ENCODE measurements around the gene EGFR.

Gene EGFR

DNA sequence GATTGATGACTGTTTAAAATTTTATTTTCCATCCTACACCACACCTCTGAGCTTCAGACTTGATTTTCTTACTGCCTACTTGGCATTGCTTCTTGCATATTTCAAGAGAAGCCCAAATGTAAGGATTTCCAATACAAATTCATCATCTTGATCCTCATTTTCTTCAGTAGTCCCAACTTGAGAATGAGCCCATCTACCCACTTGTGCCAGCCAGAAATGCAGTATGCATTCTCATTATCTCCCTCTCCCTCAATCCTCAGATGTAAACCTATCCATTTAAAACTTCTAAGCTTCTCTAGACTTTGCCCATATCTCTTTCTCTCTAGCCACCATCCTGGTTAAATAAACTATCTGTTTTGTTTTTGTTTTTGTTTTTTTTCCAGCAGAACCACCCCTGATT lies 22.4 kb upstream of the EGFR start:
- TF ChIP-seq CTCF (IDR thresholded peaks at IDR 0.05) = no peak
- Histone ChIP-seq H3K4me1 (no peaks in the 10 kb centered on the region), H3K27ac (no peak overlapping the region), H3K4me3 (no peak overlapping the region), H3K27me3 (no peaks in the 10 kb centered on the region), H3K9me3 (no peaks in the 10 kb centered on the region), H3K36me3 (no peaks in the 10 kb centered on the region)
- intact Hi-C loops (cut with DNase I; ENCODE audit: low total_unique reads) = no loop called here
- no peak for DNase-seq

DNA sequence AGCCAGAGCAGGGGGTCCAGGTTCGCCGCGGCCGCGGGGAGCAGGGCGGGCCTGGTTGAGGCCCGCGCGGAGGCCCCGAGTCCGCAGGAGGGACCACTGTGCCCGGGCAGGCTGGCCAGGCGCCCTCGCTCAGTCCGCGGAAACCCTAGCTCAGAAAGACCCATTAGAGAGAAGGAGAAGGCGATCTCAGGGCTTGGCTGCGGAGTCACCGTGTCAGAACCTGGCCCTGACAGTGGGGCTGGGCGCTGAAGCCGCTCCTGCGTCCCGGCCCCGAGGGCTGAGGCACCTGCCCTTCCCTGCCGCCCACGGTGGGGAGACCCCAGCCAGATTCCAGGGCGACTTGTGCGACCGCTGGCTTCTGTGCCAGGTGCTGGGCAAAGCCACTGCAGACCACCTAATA lies 14.2 kb upstream of the EGFR start:
- Histone ChIP-seq H3K36me3 (no peaks in the 10 kb centered on the region), H3K4me3 (no peak overlapping the region), H3K27me3 (peaks cover 0 to 11% of the 10 kb centered on the region in 2 donors), H3K9me3 (no peaks in the 10 kb centered on the region), H3K27ac (no peak overlapping the region), H3K4me1 (no peaks in the 10 kb centered on the region)
- DNase-seq = no peak
- intact Hi-C loops (cut with DNase I; ENCODE audit: low total_unique reads) = no loop called here
- no peak for TF ChIP-seq CTCF (IDR thresholded peaks at IDR 0.05)

GRCh38 chr7:55005241-55005851 lies 13.5 kb upstream of the EGFR start:
- no peak for TF ChIP-seq CTCF (IDR thresholded peaks at IDR 0.05)
- no peak for DNase-seq
- intact Hi-C loops (cut with DNase I; ENCODE audit: low total_unique reads) = no loop called here
- Histone ChIP-seq H3K9me3 (no peaks in the 10 kb centered on the region), H3K4me3 (no peak overlapping the region), H3K27me3 (peaks cover 0 to 11% of the 10 kb centered on the region in 2 donors), H3K4me1 (no peaks in the 10 kb centered on the region), H3K27ac (no peak overlapping the region), H3K36me3 (no peaks in the 10 kb centered on the region)

GRCh38 chr7:55006499-55006898 lies 12.3 kb upstream of the EGFR start:
- no peak for DNase-seq
- Histone ChIP-seq H3K4me3 (no peak overlapping the region), H3K27me3 (peaks cover 0 to 11% of the 10 kb centered on the region in 2 donors), H3K9me3 (no peaks in the 10 kb centered on the region), H3K27ac (no peak overlapping the region), H3K4me1 (no peaks in the 10 kb centered on the region), H3K36me3 (no peaks in the 10 kb centered on the region)
- TF ChIP-seq CTCF (IDR thresholded peaks at IDR 0.05) = no peak
- intact Hi-C loops (cut with DNase I; ENCODE audit: low total_unique reads) = no loop called here

DNA sequence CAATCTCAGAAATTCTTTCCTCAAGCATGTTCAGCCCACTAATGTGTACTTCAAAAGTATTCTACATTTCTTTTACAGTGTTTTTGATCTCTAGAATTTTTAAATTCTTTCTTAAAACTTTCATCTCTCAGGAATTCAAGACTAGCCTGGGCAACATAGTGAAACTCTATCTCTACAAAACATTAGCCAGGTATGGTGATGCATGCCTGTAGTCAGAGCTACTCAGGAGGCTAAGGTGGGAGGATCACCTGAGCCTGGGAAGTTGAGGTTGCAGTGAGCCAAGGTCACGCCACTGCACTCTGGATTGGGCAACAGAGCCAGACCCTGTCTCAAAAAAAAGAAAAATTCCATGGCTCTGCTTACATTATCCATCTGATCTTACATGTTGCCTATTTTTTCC lies 5.0 kb upstream of the EGFR start:
- DNase-seq = no peak
- no peak overlapping the region for H3K27ac ChIP-seq
- H3K9me3 ChIP-seq = no peaks in the 10 kb centered on the region
- H3K27me3 ChIP-seq = no peaks in the 10 kb centered on the region
- TF ChIP-seq CTCF (IDR thresholded peaks at IDR 0.05) = no peak
- no peaks in the 10 kb centered on the region for H3K36me3 ChIP-seq
- no peak overlapping the region for H3K4me3 ChIP-seq
- intact Hi-C loops (cut with DNase I; ENCODE audit: low total_unique reads) = loop anchor here (10.0 kb wide), 1 partner anchor 241 kb away; no protein-coding TSS in a partner anchor
- H3K4me1 ChIP-seq = peaks cover 0 to 13% (median 9%) of the 10 kb centered on the region in 4 donors

Measured in tibial artery (tissue), 4 donors.